Measurements from ENCODE around the gene MYO19.

DNA sequence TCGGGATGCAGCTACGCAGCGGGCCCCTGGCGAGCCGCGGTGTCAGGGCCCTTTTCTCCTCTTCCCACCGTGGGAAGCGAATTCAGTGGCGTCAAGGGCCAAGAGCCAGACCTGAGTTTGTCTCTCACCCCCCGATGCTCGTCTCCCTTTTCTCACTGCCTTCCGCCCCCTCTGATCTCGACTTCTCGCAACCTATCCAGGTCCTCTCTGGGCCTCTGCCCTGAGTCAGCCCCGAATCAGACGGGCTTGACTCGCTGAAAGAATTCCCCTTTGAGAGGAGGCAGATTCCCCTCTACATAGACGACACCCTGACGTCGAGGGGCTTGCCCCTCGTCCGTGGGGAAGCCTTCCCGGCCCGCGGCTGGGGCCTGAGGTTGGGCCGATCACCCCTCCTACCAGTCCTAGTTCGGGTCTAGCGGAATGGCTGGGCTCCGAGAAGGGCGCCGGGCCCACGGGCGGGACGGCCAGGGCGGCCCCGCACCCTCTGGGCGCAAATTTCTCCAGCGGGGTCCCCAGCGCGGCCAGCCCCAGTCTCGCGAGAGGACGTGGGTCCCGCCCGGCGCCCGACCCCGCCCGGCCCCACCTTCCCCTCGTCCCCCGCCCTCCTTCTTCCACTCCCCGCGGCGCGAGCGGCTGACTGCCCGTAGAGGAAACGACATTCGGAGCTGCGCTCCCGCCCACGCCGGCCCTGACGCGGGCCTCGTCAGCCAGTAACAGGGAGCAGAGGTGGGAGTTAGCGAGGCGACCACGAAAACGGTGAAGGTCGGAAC lies 9.8 kb upstream of the MYO19 start, which contains the start of gene GGNBP2:
- TF ChIP-seq POLR2A (IDR thresholded peaks at IDR 0.05; ENCODE audit: low read length) (peak; percentile 80), GATA1 (IDR thresholded peaks at IDR 0.05; ENCODE audit: low read depth, low read length) (no peak)

All from erythroblast (primary cell).